GM11168 (cell line): ENCODE data around the gene SERPINA7.
"Not testable (repeated sequence)": the region's sequence is repeated elsewhere in the genome, so short reads cannot be mapped to it uniquely, and the experiment has no call there.

Source experiments
- in situ Hi-C: fragments of 300-500 bp; cut with MboI; formaldehyde crosslinking; loops from one replicate; pipeline ENCODE4 v1.12.0; 2022; ENCODE audit warnings: low sequenced_read_pairs; ENCODE audit not compliant: unreplicated experiment

SERPINA7 gene, protein sequence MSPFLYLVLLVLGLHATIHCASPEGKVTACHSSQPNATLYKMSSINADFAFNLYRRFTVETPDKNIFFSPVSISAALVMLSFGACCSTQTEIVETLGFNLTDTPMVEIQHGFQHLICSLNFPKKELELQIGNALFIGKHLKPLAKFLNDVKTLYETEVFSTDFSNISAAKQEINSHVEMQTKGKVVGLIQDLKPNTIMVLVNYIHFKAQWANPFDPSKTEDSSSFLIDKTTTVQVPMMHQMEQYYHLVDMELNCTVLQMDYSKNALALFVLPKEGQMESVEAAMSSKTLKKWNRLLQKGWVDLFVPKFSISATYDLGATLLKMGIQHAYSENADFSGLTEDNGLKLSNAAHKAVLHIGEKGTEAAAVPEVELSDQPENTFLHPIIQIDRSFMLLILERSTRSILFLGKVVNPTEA

DNA sequence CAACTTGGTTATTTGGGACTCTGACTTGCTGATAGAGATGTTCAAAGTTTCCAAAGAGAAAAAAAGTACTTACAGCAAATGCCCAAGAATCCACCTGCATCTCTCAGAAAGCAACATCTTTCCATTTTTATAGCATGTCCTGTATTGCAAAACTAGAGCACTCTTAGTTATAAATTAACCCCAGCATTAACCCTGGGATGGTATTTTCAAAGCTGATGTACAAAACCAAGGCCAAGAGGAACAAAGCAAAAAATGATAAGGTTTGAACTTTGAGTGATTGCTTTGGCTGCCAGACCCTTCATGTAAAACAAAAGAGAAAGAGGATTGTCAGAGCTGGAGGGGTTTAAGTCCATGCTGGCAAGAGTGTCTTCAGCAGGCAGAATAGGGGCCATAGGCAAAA is at the start of gene SERPINA7:
Gene SERPINA7 (minus strand): TSS at position 103 of the 400 bp plus-strand sequence. CDS start 1,669 bp downstream, outside the sequence.
- in situ Hi-C loops: no loop called here

DNA sequence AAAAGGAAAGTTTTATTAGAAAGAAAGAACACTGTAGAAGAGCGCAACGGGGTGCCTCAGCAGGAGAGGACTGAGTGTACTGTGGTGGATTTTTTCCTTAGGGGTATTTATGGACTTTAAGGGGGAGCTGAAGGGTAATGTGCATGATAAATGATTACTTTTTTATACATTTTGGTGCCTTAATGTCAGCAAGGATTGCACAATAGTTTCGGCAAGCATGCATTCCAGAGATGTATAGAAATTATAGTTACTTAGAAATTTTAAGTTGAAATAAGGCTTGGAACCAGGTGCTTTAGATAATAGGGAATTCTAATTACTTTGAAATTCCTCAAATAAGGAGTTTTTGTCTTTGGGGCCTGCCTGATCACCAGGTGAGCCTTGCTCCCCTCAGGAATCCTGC is 30.5 kb upstream of the SERPINA7 start:
- in situ Hi-C loops: no loop called here

DNA sequence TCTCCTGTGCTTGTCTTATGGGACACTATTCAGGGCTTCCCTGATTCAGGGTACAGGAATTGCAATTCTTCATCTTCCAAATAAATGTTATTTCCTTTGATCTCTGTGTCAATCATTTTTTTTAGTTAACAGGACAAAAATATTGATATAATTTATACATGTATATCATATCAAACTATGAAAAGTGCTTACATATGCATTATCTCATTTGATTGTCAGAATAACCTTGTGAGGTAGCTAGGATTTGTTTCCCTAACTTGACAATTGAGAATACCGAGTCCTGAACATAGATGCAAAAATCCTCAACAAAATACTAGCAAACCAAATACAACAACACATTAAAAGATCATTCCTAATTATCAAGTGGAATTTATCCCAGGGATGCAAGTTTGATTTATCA is 11.5 kb upstream of the SERPINA7 start:
- in situ Hi-C loops: no loop called here

DNA sequence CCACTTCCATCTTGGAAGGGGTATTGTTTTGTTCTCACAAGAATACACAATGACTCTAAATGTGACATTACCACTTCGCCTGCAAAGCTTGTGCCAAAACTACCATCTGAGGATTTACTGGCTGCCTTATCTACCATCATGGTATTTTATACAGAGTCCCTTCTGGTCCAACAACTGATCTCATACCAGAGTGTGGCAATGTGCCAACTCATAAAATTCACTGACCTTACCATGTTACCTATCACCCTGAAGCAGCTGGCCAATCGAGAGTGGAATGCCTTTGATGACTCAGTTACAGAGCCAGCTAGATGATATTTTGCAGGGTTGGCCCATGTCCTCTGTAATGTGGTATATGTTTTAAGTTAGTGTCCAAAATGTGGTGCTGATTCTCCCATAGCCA is 3.8 kb upstream of the SERPINA7 start:
- in situ Hi-C loops: no loop called here

DNA sequence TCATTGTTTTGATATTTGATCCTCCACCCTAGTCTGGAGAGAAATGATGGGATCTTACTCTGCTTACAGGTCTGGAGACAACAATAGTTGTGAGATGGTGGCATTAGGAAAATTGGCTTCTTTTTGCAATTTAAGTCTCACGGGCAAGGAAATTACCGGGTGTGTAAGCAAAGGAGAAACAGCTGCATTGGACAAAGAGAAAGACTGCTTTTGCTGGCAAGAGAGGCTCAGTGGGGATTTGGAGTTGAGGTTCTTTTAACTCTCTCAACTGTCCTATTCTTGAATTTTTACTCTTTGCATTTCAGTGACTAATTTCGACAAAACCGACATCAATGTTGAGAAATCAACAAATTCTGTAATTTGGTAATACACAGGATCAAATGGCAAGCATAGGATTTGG is 2.3 kb upstream of the SERPINA7 start:
- in situ Hi-C loops: no loop called here

DNA sequence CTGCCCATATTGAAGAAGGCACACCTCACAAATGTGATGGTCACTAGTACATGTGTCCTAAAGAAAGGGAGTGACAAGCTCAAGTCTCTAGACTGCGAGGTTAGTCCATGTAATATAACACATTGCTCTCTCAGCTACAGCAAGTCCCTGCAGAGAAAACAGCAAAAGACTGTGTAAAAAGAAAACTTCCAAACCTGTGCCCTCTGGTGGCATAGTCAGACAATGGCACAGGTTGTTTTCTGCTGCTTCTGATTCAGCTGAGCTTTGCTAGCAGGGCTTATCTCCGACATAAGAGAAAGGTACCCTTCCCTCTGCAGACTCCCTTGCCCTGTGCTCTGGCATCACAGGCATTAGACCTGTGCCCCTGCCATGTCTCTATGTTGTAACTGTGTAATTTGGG is 1.4 kb upstream of the SERPINA7 start:
- in situ Hi-C loops: no loop called here

DNA sequence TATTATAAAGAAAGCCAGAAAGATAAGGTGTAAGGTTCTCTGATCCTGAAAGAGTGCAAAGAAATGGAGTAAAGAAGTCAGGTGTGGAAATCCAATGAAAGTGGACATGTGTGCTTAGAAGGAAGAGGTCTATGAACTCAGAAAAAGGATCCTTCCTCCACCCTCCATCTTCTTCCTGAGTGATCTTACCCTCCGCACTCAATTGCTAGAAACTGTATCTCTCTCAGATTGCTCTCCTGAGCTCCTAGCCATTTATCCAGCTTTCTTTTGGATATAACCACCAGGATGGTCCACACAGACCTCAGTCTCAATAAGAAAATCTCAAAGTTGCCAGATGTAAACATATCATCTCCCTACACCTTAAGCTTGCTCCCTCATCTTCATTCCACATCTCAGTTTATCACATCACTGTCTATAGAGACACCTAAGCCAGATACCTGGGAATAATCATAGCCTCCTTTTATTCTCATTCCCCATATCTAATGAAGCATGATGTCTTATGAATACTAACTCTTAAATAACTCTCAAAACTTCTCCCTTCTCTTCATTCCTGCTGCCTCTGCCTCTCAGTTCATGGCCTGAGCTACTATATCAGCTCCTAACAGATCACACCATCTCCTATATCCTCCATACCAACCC is 573 bp downstream of the SERPINA7 start:
- in situ Hi-C loops: no loop called here

DNA sequence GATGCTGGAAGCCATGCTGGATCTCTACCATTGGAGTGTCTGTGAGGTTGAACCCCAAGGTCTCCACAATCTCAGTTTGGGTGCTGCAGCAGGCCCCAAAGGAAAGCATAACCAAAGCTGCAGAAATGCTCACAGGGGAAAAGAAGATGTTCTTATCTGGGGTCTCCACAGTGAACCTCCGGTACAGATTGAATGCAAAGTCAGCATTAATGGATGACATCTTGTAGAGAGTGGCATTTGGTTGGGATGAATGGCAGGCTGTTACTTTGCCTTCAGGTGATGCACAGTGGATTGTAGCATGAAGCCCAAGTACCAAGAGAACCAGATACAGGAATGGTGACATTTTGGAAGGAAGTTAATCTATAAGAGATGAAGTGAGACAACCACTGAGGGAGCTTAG is 1.8 kb downstream of the SERPINA7 start:
- in situ Hi-C loops: no loop called here

DNA sequence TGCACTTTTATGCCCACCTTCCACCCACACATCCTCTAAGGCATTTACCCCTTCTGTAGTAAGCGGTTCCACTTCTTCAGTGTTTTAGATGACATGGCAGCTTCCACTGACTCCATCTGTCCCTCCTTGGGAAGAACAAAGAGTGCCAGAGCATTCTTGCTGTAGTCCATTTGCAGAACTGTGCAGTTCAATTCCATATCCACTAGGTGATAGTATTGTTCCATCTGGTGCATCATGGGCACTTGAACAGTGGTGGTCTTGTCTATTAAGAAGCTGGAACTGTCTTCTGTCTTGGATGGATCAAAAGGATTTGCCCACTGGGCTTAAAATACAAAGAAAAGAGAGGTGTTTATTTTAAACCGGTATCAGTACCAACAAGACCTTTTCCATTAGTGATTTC is 3.5 kb downstream of the SERPINA7 start:
- in situ Hi-C loops: no loop called here

DNA sequence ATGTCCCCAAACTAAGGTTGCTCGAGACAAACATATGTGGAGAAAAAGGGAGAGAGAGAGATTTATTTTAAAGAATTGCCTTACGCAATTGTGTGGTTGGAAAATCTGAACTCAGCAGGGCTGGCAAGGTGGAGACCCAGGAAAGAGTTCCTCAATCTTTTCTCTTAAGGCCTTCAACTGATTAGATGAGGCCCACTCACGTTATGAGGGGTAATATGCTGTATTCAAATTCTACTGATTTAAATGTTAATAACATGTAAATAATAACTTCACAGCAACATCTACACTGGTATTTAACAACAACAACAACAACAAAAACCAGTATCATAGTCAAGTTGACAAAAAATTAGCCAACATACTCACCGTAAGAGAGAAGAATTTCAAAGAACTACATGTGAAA is 14.6 kb downstream of the SERPINA7 start:
- in situ Hi-C loops: no loop called here

DNA sequence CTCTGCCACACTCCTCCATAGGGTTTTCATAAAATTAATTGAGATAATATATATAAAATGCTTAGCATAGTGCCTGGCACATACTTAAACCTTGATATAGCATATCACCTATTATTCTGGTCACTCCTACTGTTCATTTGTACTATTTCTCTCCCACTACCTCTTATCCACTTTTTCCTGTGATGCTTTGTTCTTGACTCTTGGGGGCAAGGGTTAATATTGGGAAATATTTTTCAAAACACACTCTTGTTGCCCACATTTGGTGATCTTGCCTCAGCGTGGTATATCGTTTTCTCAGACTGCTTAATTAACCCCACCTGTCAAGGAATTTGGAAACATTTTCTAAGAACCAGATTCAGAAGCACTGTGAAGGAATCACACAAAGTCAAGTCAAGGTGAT is 16.3 kb downstream of the SERPINA7 start:
- in situ Hi-C loops: no loop called here

DNA sequence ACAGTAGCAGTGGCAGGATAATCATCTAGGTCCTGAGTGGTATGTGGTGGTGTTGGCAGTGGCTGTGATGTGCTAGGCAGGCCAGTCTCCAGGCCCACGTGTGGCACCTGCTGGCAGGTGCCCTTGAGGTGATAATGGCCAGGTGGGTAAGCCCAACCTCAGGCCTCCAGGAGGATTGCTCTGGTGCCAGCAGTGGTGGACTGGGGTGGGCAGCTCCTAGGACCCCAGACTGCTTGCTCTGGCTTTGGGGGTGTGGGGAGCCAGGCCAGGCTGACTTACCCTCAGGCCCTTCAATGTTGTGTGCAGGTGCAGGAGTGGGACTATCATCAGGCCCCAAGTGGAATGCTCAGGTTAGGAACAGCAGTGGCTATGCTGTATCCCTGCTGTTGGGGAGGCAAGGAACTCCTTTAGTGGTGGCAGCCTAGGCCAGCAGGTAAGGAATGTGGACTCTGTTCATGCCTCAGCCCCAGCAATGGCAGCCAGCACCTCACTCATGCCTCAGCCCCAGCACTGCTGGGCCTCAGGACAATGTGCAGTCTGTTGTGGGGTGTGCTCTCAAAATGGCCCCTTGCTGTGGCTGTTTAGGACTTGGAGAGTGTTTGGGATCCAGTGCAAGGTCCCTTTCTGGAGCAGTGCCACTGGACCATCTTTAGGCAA is 24.3 kb downstream of the SERPINA7 start:
- in situ Hi-C loops: no loop called here

DNA sequence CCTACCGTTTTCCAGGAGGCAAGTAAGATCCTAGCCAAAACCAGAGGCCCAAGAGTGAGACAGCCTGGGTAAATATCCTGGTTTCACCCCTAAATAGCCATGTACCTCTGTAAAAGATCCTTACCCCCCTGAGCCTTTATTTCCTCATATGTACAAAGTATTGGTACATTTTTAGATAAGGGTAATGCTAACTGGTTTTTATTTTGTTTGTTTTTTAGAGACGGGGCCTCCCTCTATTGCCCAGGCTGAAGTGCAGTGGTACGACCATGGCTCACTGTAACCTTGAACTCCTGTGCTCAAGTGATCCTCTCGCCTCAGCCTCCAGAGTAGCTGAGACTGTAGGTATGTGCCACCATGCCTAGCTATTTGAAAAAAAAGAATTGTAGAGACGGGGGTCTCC is 29.4 kb downstream of the SERPINA7 start:
- in situ Hi-C loops: no loop called here

DNA sequence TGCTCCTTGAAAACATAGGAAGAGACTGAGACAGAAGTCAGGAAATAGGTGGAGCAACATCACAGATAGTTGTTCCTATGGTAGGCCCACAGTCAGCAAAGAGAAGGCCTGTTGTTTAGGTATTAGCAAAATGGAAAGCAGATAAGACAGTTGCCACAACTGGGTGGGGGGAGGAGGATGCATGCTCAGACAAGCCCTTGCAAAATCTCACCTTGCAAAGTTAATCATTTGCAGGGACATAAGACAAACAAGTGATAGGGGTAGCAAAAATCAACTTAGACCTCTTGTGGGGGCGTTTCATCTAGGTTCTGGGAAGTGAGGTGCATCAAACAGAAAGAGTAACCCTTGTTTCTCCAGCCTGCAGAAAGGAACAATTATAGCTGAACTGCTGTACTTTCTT is 30.7 kb downstream of the SERPINA7 start:
- in situ Hi-C loops: no loop called here

DNA sequence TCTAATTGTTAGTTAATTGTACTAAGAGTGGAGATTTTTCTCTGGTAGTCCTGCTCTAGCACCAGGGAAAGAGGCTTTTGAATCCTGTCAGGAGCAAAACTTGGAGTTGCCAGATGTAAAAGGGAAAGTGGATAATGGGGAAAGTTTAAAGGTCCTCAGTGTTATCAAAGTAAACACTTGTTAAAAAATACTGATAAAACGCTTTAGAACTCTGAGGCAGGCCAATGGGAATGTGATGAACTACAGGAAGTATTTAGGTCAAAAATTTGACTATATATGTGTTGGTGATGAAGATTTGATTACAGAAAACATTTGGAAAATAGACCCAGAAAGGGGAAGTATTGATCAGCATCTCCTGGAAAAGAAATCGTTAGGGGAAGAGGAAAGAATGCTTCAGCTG is 32.8 kb downstream of the SERPINA7 start:
- in situ Hi-C loops: no loop called here

DNA sequence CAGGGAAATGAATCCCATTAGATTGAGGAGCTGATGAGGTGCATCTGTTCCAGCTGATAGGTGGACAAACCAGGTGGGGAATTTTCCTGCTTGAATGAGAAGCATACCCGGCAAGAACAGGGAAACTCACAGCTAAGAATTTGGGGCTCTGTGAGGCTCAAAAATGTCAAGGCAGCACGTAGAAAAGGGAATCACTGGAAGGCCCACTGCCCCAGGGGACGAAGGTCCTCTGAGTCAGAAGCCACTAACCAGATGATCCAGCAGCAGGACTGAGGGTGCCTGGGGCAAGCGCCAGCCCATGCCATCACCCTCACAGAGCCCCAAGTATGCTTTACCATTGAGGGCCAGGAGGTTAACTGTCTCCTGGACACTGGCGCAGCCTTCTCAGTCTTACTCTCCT is 37.9 kb downstream of the SERPINA7 start:
- in situ Hi-C loops: not testable (repeated sequence)

DNA sequence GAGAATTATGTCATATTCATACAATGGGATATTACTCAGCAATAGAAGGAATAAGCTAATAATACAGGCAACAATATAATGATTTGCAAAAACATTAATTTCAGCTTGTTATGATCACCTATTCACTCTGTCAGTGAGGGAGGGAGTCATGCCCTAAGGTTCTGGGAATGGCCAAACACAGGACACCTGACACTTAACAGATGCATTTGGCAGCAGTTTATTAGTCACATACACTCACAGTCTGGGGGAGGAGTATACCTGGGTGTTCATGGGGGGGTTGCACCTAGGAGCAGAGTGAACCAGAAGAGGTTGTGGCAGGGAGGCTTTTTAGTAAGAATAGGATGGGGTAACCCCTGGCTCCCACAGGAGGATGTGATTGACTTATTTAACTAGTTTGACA is 38.3 kb downstream of the SERPINA7 start:
- in situ Hi-C loops: no loop called here

DNA sequence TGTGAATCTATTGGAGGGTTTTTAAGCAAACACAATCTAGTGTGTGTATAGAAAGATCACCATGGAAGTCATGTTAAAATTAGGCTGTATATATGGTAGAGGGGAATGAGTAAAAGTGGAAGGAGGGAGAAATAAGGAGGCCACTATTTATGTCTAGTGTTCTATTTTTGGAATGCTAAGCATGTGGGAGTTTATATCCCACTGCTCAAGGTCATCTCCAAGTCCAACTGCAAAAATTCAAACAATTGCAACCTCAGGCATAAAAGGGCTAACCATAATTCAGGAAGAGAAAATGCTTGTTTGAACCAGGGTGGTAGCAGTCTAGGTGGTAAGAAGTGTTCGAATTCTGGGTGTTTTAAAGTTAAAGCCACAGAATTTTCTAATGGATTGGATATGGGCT is 39.2 kb downstream of the SERPINA7 start:
- in situ Hi-C loops: no loop called here

DNA sequence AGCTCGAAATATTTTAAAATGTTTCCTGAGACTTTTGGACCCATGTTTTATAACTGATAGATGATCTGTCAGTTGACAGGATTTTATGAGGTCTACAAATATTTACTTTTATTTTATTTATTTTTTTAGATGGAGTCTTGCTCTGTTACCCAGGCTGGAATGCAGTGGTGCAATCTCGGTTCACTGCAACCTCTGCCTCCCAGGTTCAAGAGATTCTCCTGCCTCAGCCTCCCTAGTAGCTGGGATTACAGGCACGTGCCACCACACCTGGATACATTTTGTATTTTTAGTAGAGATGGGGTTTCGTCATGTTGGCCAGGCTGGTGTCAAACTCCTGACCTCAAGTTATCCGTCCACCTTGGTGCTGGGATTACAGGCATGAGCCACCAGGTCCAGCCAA is 50.0 kb downstream of the SERPINA7 start:
- in situ Hi-C loops: not testable (repeated sequence)
